ENCODE results near the gene NXPH3.

NXPH3 gene

DNA sequence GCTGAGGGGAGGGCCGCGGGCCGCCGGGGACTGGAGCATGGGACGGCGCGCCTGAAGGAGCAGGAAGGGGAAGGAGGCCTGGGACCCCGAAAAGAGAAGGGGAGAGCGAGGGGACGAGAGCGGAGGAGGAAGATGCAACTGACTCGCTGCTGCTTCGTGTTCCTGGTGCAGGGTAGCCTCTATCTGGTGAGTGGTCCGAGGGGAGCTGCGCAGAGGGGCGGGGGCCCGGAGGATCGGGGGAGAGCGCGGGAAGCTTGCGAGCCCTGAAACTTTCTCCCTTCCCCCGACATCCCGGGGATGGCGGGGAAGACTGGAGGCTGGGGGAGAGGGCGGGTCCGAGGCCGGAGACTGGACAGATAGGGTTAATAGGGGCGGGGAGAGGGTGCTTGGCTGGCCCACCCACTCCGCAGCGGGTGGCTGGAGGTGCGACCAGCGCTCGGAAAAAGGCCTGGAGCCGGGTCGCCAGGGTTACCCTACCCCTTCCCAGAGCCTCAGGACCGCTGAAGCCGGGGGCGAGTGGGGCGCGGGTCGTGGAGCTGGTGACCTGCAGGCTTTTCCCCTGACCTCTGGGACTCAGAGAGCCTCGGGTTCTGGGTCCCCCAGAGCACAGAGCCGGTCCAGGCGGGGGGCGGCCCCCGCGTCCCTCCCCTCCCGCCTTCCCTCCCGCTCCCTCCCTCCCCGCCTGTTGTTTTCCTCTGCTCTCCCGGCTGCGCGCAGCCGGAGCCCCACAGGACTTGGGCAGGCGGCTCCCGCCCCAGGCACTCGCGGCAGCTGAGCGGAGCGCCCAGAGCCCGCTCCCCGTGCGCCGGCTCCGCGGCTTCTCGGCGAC, 631 bp downstream of the NXPH3 start (continued):
- TF ChIP-seq, protein P1, sequence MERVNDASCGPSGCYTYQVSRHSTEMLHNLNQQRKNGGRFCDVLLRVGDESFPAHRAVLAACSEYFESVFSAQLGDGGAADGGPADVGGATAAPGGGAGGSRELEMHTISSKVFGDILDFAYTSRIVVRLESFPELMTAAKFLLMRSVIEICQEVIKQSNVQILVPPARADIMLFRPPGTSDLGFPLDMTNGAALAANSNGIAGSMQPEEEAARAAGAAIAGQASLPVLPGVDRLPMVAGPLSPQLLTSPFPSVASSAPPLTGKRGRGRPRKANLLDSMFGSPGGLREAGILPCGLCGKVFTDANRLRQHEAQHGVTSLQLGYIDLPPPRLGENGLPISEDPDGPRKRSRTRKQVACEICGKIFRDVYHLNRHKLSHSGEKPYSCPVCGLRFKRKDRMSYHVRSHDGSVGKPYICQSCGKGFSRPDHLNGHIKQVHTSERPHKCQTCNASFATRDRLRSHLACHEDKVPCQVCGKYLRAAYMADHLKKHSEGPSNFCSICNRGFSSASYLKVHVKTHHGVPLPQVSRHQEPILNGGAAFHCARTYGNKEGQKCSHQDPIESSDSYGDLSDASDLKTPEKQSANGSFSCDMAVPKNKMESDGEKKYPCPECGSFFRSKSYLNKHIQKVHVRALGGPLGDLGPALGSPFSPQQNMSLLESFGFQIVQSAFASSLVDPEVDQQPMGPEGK (tag by site-specific recombination; IDR thresholded peaks at IDR 0.05) = peak; percentile 80
- TF ChIP-seq, protein P2, sequence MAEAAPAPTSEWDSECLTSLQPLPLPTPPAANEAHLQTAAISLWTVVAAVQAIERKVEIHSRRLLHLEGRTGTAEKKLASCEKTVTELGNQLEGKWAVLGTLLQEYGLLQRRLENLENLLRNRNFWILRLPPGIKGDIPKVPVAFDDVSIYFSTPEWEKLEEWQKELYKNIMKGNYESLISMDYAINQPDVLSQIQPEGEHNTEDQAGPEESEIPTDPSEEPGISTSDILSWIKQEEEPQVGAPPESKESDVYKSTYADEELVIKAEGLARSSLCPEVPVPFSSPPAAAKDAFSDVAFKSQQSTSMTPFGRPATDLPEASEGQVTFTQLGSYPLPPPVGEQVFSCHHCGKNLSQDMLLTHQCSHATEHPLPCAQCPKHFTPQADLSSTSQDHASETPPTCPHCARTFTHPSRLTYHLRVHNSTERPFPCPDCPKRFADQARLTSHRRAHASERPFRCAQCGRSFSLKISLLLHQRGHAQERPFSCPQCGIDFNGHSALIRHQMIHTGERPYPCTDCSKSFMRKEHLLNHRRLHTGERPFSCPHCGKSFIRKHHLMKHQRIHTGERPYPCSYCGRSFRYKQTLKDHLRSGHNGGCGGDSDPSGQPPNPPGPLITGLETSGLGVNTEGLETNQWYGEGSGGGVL (tag by site-specific recombination; IDR thresholded peaks at IDR 0.05) = peak; percentile 91
- TF ChIP-seq KLF8 (tag by site-specific recombination; IDR thresholded peaks at IDR 0.05) (peak; percentile 61), ZBTB8A (tag by site-specific recombination; IDR thresholded peaks at IDR 0.05) (peak; percentile 41), PRDM1 (tag by site-specific recombination; IDR thresholded peaks at IDR 0.05) (no peak; the same call in 1 of the 2 replicates), GLIS1 (tag by site-specific recombination; IDR thresholded peaks at IDR 0.05) (peak; percentile 65; the same call in 1 of the 2 replicates), MZF1 (tag by site-specific recombination; IDR thresholded peaks at IDR 0.05; ENCODE audit: borderline replicate concordance) (no peak), REPIN1 (tag by site-specific recombination; IDR thresholded peaks at IDR 0.05; ENCODE audit: low read depth) (no peak), ZBTB20 (tag by site-specific recombination; IDR thresholded peaks at IDR 0.05) (peak; percentile 45; the same call in 1 of the 2 replicates), GLIS2 (tag by site-specific recombination; IDR thresholded peaks at IDR 0.05) (peak; percentile 65), ZBTB48 (tag by site-specific recombination; IDR thresholded peaks at IDR 0.05) (peak; percentile 98), KLF7 (tag by site-specific recombination; IDR thresholded peaks at IDR 0.05; ENCODE audit: borderline replicate concordance) (peak; percentile 72; the same call in 1 of the 2 replicates), ZNF629 (tag by site-specific recombination; IDR thresholded peaks at IDR 0.05) (0 out of 2 replicates have a peak, but pooled peaks have one; percentile 24), ZNF561 (tag by site-specific recombination; IDR thresholded peaks at IDR 0.05; ENCODE audit: borderline replicate concordance) (0 out of 2 replicates have a peak, but pooled peaks have one; percentile 30), WT1 (tag by site-specific recombination; IDR thresholded peaks at IDR 0.05) (peak; percentile 43; the same call in 1 of the 2 replicates), ZNF514 (tag by site-specific recombination; IDR thresholded peaks at IDR 0.05) (no peak), ZNF335 (tag by site-specific recombination; conservative IDR thresholded peaks at IDR 0.05) (peak; percentile 94), SP2 (tag by site-specific recombination; IDR thresholded peaks at IDR 0.05) (peak; percentile 69), ZXDB (tag by site-specific recombination; IDR thresholded peaks at IDR 0.05) (peak; percentile 38; the same call in 1 of the 2 replicates), SCRT2 (tag by site-specific recombination; IDR thresholded peaks at IDR 0.05) (peak; percentile 43), KLF9 (tag by site-specific recombination; IDR thresholded peaks at IDR 0.05; ENCODE audit: low read depth) (peak; percentile 76), ZFHX2 (tag by site-specific recombination; conservative IDR thresholded peaks at IDR 0.05) (peak; percentile 31; the same call in 1 of the 2 replicates)
- TF ChIP-seq, protein P3, sequence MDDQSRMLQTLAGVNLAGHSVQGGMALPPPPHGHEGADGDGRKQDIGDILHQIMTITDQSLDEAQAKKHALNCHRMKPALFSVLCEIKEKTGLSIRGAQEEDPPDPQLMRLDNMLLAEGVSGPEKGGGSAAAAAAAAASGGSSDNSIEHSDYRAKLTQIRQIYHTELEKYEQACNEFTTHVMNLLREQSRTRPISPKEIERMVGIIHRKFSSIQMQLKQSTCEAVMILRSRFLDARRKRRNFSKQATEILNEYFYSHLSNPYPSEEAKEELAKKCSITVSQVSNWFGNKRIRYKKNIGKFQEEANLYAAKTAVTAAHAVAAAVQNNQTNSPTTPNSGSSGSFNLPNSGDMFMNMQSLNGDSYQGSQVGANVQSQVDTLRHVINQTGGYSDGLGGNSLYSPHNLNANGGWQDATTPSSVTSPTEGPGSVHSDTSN (CRISPR knock-in tag; IDR thresholded peaks at IDR 0.05) = 0 out of 2 replicates have a peak, but pooled peaks have one; percentile 28
- TF ChIP-seq, protein P4, sequence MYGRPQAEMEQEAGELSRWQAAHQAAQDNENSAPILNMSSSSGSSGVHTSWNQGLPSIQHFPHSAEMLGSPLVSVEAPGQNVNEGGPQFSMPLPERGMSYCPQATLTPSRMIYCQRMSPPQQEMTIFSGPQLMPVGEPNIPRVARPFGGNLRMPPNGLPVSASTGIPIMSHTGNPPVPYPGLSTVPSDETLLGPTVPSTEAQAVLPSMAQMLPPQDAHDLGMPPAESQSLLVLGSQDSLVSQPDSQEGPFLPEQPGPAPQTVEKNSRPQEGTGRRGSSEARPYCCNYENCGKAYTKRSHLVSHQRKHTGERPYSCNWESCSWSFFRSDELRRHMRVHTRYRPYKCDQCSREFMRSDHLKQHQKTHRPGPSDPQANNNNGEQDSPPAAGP (tag by site-specific recombination; IDR thresholded peaks at IDR 0.05) = peak; percentile 44; the same call in 1 of the 2 replicates
- TF ChIP-seq, protein P5, sequence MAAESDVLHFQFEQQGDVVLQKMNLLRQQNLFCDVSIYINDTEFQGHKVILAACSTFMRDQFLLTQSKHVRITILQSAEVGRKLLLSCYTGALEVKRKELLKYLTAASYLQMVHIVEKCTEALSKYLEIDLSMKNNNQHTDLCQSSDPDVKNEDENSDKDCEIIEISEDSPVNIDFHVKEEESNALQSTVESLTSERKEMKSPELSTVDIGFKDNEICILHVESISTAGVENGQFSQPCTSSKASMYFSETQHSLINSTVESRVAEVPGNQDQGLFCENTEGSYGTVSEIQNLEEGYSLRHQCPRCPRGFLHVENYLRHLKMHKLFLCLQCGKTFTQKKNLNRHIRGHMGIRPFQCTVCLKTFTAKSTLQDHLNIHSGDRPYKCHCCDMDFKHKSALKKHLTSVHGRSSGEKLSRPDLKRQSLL (tag by site-specific recombination; IDR thresholded peaks at IDR 0.05) = peak; percentile 68
- TF ChIP-seq, protein P6, sequence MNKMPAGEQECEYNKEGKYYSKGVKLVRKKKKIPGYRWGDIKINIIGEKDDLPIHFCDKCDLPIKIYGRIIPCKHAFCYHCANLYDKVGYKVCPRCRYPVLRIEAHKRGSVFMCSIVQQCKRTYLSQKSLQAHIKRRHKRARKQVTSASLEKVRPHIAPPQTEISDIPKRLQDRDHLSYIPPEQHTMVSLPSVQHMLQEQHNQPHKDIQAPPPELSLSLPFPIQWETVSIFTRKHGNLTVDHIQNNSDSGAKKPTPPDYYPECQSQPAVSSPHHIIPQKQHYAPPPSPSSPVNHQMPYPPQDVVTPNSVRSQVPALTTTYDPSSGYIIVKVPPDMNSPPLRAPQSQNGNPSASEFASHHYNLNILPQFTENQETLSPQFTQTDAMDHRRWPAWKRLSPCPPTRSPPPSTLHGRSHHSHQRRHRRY (tag by site-specific recombination; IDR thresholded peaks at IDR 0.05) = no peak
- TF ChIP-seq, protein P7, sequence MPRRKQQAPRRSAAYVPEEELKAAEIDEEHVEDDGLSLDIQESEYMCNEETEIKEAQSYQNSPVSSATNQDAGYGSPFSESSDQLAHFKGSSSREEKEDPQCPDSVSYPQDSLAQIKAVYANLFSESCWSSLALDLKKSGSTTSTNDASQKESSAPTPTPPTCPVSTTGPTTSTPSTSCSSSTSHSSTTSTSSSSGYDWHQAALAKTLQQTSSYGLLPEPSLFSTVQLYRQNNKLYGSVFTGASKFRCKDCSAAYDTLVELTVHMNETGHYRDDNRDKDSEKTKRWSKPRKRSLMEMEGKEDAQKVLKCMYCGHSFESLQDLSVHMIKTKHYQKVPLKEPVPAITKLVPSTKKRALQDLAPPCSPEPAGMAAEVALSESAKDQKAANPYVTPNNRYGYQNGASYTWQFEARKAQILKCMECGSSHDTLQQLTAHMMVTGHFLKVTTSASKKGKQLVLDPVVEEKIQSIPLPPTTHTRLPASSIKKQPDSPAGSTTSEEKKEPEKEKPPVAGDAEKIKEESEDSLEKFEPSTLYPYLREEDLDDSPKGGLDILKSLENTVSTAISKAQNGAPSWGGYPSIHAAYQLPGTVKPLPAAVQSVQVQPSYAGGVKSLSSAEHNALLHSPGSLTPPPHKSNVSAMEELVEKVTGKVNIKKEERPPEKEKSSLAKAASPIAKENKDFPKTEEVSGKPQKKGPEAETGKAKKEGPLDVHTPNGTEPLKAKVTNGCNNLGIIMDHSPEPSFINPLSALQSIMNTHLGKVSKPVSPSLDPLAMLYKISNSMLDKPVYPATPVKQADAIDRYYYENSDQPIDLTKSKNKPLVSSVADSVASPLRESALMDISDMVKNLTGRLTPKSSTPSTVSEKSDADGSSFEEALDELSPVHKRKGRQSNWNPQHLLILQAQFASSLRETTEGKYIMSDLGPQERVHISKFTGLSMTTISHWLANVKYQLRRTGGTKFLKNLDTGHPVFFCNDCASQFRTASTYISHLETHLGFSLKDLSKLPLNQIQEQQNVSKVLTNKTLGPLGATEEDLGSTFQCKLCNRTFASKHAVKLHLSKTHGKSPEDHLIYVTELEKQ (tag by site-specific recombination; IDR thresholded peaks at IDR 0.05; ENCODE audit: borderline replicate concordance) = no peak
